Activated CD4-positive, alpha-beta T cell treated with anti-CD3 and anti-CD28 coated beads, Interleukin-2, amount 50 U/mL, for 1 hour (primary cell): ENCODE results near the gene SMO.
"Not testable (repeated sequence)": the region's sequence is repeated elsewhere in the genome, so short reads cannot be mapped to it uniquely, and the experiment has no call there.

Experiments used
- DNase-seq: peaks from one replicate; pipeline ENCODE4 v3.0.0-alpha.2; 2020

Gene SMO

GRCh38 chr7:129169686-129170440 lies 18.6 kb upstream of the SMO start:
- no peak for DNase-seq

DNA sequence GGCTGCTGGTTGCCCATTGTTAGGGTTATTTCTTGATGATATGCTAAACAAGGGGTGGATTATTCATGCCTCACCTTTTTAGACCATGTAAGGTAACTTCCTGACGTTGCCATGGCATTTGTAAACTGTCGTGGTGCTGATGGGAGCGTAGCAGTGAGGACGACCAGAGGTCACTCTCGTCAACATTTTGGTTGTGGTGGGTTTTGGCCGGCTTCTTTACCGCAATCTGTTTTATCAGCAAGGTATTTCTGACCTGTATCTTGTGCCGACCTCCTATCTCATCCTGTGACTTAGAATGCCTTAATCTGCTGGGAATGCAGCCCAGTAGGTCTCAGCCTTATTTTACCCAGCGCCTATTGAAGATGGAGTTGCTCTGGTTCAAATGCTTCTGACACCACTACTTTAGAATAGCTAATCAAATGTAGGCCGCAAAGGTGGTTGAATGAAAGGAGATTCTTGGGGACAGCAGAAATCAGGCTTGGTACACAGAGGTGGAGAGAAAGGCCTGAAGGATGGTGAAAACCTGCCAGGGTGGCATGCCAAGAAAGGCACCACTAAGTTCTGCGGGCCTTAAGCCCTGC lies 17.9 kb upstream of the SMO start:
- no peak for DNase-seq

DNA sequence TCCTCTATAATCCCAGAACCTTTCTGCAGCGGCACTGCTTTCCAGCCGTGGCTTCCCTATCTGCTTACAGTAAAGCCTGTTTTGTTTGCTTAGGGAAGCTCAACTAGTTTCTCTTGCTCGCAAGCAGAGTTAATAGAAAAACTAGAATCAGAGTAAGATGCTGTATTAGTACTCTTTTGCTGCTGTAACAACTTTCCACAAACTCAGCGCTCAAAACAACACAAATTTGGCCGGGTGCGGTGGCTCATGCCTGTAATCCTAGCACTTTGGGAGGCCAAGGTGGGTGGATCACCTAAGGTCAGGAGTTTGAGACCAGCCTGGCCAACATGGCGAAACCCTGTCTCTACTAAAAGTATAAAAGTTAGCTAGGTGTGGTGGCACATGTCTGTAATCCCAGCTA lies 14.6 kb upstream of the SMO start:
- DNase-seq, result not testable (repeated sequence)

- no peak for DNase-seq
These were observed 11.3 kb upstream of the SMO start for GRCh38 chr7:129176916-129177710.

DNA sequence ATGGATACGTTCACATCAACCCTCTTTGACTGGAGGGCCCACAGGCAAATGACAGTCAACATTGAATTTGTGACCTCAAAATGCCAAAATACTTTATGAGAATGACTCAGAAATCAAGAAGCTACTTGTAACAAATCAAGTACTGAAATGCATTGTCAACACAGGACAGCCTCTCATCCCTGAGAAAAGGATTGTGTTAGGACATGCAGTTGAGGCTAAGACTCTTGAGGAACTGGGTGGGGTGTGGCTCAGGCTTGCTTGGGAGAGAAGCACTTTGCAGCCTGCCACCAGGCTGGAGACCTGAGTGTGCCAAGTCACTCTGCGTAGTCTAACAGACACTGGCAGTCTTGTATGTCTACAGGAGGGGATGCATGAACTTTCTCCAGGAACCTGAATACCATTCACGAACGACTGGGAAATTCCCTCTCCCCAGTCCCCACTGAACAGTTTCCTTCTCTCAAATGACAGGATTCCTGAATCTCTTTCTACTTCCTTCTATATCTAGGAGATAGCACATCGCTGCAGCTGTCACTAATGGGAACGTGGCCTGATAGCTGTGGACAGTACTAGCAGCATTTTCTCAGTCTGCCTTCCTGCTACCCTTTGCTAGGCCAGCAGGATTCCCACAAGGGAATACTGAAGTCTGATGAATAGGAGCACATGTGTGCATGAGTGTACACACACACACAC lies 3.3 kb upstream of the SMO start:
- DNase-seq, result no peak

- DNase-seq, result no peak
These were observed 1.6 kb upstream of the SMO start for GRCh38 chr7:129186749-129187260.

DNA sequence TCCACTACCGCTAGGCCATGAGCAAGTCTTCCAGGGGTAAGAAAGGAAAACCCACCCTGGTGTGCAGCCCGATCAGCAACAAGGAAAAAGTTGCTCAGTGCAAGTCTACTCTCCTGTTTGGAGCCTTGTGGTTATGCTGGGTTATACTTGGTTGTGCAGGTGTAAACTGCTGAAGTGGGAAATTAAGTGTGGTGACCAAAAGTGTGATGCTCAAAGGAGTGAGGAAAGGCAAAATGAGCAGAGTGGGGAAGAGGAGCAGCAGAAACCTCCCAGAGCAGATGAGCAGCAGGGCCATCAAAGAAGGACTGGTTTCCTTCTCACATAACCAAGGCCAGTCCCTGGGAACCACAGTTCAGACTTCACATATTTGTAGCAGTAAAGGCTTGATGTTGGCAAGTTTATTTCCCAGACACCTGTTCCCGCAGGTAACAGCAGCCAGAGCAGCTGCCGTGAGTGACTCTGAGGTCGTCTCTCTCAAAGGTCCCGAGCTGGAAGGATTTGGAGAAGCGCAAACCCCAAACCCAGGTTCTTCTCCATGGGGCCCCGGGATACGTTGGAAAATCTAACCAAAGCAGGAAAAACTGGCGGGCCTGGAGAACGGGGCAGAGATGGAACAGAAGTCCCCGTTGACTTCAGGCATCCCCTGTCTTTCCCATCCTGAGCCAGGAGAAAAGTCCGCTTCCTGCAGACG lies 607 bp upstream of the SMO start:
- DNase-seq, result no peak

- no peak for DNase-seq
These were observed 643 bp downstream of the SMO start for GRCh38 chr7:129188892-129189660.

GRCh38 chr7:129189661-129190310 lies 1.4 kb downstream of the SMO start:
- DNase-seq, result no peak

DNA sequence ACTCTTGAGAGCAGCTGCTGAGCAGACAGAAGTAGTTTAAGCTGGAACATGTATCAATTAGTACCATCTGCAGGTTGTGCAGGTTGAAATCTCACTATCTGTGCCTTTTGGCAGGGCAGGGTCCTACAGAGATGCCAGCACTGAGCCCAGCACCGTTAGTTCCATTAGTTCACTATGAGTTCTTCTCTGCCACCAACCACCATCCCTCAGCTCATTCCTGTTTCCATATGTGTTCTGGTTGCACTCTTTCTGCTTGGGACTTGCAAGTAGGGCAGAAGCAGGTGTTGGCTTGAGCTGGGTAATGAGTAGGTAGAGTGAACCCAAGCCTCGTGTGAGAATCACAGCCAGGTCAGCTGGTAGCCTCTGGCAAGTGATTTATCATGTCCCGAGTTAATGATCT lies 2.8 kb downstream of the SMO start:
- no peak for DNase-seq

- DNase-seq, result no peak
These were observed 5.5 kb downstream of the SMO start for GRCh38 chr7:129193892-129194291.

DNA sequence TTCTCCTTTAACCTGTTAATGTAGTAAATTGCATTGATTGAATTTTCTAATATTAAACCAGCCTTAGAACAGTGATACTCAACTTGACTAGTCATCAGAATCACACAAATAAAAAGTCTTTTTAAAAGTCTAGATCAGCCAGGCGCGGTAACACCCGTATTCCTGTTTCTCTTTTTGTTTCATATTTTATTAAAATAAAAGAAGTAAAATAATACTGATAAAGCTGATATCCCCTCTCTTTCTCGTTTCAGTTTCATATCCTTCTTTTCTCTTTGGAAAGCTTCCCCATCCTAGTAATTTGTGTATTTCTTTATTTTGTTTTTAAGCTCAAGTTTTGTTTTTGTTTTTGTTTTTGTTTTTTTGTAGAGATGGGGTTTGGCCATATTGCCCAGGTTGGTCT lies 9.3 kb downstream of the SMO start:
- DNase-seq, result no peak

- no peak for DNase-seq
These were observed 11.0 kb downstream of the SMO start for GRCh38 chr7:129199406-129199805.

DNA sequence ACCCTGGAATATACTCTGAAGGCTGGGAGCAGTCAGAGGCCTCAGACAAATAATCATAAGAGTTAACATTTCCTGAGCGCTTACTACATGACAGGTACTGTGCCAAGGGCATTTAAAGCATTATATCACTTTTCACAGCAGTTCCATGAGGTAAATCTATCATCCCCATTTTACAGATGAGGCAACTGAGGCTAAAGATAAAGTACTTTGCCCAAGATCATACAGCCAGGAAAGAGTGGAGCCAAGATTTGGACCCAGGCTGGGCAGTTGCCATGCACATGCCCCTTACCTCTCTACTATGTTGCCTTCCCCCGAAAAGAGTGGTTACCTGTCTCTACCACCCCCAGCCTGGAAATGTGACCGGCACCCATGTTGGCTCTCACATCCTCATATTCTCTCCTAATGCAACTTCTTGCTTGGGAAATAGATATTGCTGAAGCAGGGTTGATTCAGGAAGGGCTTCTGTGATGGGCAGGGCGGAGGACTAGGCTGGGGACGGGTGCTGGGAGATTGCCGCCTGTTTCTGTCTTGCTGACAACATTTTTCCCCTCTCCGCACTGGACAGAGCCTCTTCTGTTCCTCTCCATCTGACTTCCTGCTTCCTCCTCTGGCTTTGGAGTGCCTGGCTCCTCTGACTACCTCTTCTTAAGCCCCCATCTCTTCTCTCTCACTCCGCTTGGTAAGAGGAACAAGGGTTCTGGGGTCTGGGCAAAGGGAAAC lies 13.8 kb downstream of the SMO start:
- DNase-seq, result no peak

- no peak for DNase-seq
These were observed 14.8 kb downstream of the SMO start for GRCh38 chr7:129203050-129203741.

DNA sequence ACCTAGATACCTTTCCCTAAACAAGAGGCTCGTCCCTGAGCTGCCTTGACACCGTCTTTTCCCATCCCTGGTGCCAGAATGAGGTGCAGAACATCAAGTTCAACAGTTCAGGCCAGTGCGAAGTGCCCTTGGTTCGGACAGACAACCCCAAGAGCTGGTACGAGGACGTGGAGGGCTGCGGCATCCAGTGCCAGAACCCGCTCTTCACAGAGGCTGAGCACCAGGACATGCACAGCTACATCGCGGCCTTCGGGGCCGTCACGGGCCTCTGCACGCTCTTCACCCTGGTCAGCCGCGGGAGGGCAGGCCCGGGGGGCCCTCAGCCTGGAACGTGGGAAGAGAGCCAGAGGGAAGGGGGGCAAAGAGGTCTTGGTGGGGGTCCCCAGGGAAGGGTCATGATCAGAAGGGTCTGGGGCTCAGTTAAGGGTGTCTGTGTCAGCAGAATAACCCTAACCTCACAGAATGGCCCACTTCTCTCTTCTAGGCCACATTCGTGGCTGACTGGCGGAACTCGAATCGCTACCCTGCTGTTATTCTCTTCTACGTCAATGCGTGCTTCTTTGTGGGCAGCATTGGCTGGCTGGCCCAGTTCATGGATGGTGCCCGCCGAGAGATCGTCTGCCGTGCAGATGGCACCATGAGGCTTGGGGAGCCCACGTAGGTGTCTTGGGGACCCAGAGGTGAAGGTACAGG lies 16.8 kb downstream of the SMO start:
- no peak for DNase-seq

GRCh38 chr7:129205987-129206785 lies 17.8 kb downstream of the SMO start:
- DNase-seq, result no peak

- no peak for DNase-seq
These were observed 20.2 kb downstream of the SMO start for GRCh38 chr7:129208667-129209066.
